AG04450 (cell line): ENCODE measurements around the gene PROS1. TPM values are rescaled to one million over a fixed set of nuclear protein-coding genes. Genes with fewer than 3 reads are reported as not detected.
"Not testable (repeated sequence)": the region's sequence is repeated elsewhere in the genome, so short reads cannot be mapped to it uniquely, and the experiment has no call there.

ENCODE experiments used
- CTCF ChIA-PET: fragments of 300-600, 350-600 bp; formaldehyde crosslinking; extraction: SDS; loops from one replicate; lab custom pipeline; 2022; ENCODE audit warnings: antibody characterized with exemption, inconsistent platforms; lab: Charles Lee
- POLR2A ChIA-PET: fragments of 350-600 bp; formaldehyde crosslinking; extraction: SDS; loops from one replicate; lab custom pipeline; 2021; ENCODE audit warnings: antibody characterized with exemption, inconsistent platforms; lab: Yijun Ruan, JAX
- DNase-seq: peaks from one replicate; pipeline ENCODE4 v3.0.0-alpha.2; 2011; ENCODE audit warnings: low read depth, low spot score
- H3K27ac ChIP-seq: one replicate; pipeline ENCODE4 v1.5.1; 2012; ENCODE audit warnings: low read depth, low read length, control low read depth
- H3K27me3 ChIP-seq: one replicate; pipeline ENCODE4 v1.6.0; 2012; ENCODE audit warnings: low read length; ENCODE audit not compliant: control insufficient read depth, insufficient read depth
- H3K4me3 ChIP-seq: 2 replicates; pipeline ENCODE4 v1.5.1; 2011; ENCODE audit warnings: mild to moderate bottlenecking, low read depth, low read length, control low read depth
- H3K9me3 ChIP-seq: 2 replicates; pipeline ENCODE4 v1.5.1; 2012; ENCODE audit warnings: low read length; ENCODE audit not compliant: control insufficient read depth, insufficient read depth
- CTCF ChIP-seq: IDR thresholded peaks from 2 replicates; pipeline ENCODE4 v1.5.1; 2011; ENCODE audit warnings: low read depth, low read length, control low read depth, inconsistent platforms
- polyA plus RNA-seq: library from polyadenylated mRNA; depleted of rRNA; stranded (reverse); fragments of >200 nt; gene quantifications from 2 replicates; pipeline ENCODE4 v1.2.3, GENCODE V29; 2011; rRNA removed
- small RNA-seq: library from RNA; depleted of rRNA; stranded (forward); fragments of <200 nt; gene quantifications from one replicate; pipeline ENCODE3, GENCODE V24; 2012; ENCODE audit warnings: low read depth; ENCODE audit not compliant: insufficient read length

PROS1 gene
- polyA plus RNA-seq, 1 experiment: 11.5 TPM

GRCh38 chr3:93861017-93861416 is 112.7 kb downstream of the PROS1 start:
- H3K27ac ChIP-seq: no peak overlapping the region
- H3K4me3 ChIP-seq: no peak overlapping the region
- no peak for TF ChIP-seq CTCF
- H3K9me3 ChIP-seq: no peaks in the 10 kb centered on the region
- ChIA-PET POLR2A (no interaction called here), CTCF (no interaction called here)
- no peak for DNase-seq
- no peaks in the 10 kb centered on the region for H3K27me3 ChIP-seq

GRCh38 chr3:93855401-93855800 is 118.3 kb downstream of the PROS1 start:
- Histone ChIP-seq H3K27me3 (no peaks in the 10 kb centered on the region), H3K4me3 (no peak overlapping the region), H3K27ac (no peak overlapping the region), H3K9me3 (no peaks in the 10 kb centered on the region; the same call in 1 of the 2 replicates)
- POLR2A ChIA-PET: no interaction called here
- TF ChIP-seq CTCF: no peak
- DNase-seq: no peak
- CTCF ChIA-PET: no interaction called here

- CTCF ChIA-PET, DNase-seq, H3K9me3 ChIP-seq, H3K27me3 ChIP-seq, H3K4me3 ChIP-seq, H3K27ac ChIP-seq, POLR2A ChIA-PET: not testable (repeated sequence)
Measured at GRCh38 chr3:93852228-93852627, 121.5 kb downstream of the PROS1 start.

- no peaks in the 10 kb centered on the region for H3K9me3 ChIP-seq
- peak overlapping the region; percentile 11 for H3K27ac ChIP-seq
- POLR2A ChIA-PET: no interaction called here
- CTCF ChIA-PET: interaction anchor here (0.7 kb wide), 1 partner anchor 96 kb away, joined by 3 read pairs; no protein-coding TSS in a partner anchor
- H3K4me3 ChIP-seq: no peak overlapping the region
- no peaks in the 10 kb centered on the region for H3K27me3 ChIP-seq
- no peak for TF ChIP-seq CTCF
- DNase-seq: peak; percentile 7
Measured at GRCh38 chr3:93843981-93844380, 129.7 kb downstream of the PROS1 start.

- H3K27ac ChIP-seq, H3K27me3 ChIP-seq, CTCF ChIA-PET, H3K4me3 ChIP-seq, DNase-seq, H3K9me3 ChIP-seq, POLR2A ChIA-PET: not testable (repeated sequence)
Measured at GRCh38 chr3:93839193-93839592, 134.5 kb downstream of the PROS1 start.

Small RNA genes within 50 kb of the gene (small RNA-seq; reads per million reads assigned to genes)
- gene RF00019 (not detected), gene RNU6-488P (not detected), gene RNU6-511P (not detected)

Other genes starting within 250 kb of the PROS1 start
- 4.4 and 6.3 TPM in 2 replicates for gene ARL13B, start 6.3 kb upstream of the PROS1 start, polyA plus RNA-seq
- not detected in 2 replicates for gene STX19, start 54.7 kb upstream of the PROS1 start, polyA plus RNA-seq
- gene DHFR2, start 89.0 kb upstream of the PROS1 start, polyA plus RNA-seq: 3.4 and 4.0 TPM in 2 replicates
- 7.5 and 7.7 TPM in 2 replicates for gene NSUN3, start 89.2 kb upstream of the PROS1 start, polyA plus RNA-seq